ENCODE results near the gene TUBB1. TPM values are rescaled to one million over a fixed set of nuclear protein-coding genes. Genes with fewer than 3 reads are reported as not detected.
A peak's percentile ranks its signal among the peaks of the same experiment; 100 is the strongest.

TUBB1 gene
- total and polyA plus RNA-seq, 11 donors, result 0.07 to 0.64 (median 0.22) TPM; not detected in 1

DNA sequence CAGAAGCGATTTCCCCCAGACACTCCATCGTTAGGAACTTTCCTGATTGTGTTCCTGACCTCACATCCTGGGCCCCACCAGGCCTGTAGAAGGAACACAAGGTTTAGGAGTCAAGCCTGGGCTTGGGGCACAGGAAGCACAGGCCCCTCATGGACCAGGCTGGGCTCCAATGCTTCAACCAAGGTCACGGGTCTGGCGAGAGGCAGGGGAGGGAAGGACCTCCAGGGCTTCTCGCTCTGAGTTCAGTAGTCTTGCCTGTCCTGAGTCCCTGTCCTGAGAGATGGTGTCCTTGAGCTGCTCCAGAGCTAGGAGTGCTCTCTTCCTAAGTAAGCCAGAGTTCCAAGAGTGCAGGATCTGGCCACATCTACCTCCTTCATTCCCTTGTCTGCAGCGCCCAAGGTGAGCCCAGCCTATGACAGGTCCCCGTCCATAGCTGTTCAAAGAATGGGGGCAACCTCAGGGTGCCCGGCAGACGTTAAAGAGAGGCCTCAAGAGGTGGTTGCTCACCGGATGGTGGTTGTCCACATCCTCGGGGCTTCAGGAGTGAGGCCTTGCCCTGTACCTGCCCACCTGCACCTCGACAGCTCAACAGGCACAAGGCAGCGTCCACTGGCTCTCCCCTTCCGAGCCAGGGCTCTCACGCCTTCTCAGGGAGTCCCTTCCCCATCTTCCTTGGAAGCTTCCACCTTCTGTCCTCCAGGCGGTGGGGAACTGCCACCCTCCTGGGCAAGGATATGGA, 1.6 kb upstream of the TUBB1 start:
- TF ChIP-seq CTCF (IDR thresholded peaks at IDR 0.05), result no peak
- no peak for TF ChIP-seq POLR2A (IDR thresholded peaks at IDR 0.05)
- intact Hi-C loops (cut with DNase I), result loop anchor here in 1 of 10 donors (2.0 kb wide), 1 partner anchor 13 kb away; no protein-coding TSS in a partner anchor
- 84 to 89% (median 89%) methylated on average over 16 of the region's 16 CpGs for WGBS, 4 donors
- H3K27ac ChIP-seq, result peak overlapping the region in 6 of 12 donors; percentile 14 to 52 (median 31)
- peak in 1 of 4 donors; percentile 4 for ATAC-seq
- no peaks in the 10 kb centered on the region for H3K9me3 ChIP-seq
- no peak overlapping the region for H3K4me3 ChIP-seq
- DNase-seq, result no peak
- H3K27me3 ChIP-seq, result no peaks in the 10 kb centered on the region
- peaks cover 0 to 15% (median 4%) of the 10 kb centered on the region in 9 donors for H3K36me3 ChIP-seq
- peaks cover 0 to 38% (median 14%) of the 10 kb centered on the region in 12 donors for H3K4me1 ChIP-seq

GRCh38 chr20:59018817-59019216, 412 bp upstream of the TUBB1 start:
- peaks cover 0 to 26% (median 15%) of the 10 kb centered on the region in 9 donors for H3K36me3 ChIP-seq
- ATAC-seq, result no peak

DNA sequence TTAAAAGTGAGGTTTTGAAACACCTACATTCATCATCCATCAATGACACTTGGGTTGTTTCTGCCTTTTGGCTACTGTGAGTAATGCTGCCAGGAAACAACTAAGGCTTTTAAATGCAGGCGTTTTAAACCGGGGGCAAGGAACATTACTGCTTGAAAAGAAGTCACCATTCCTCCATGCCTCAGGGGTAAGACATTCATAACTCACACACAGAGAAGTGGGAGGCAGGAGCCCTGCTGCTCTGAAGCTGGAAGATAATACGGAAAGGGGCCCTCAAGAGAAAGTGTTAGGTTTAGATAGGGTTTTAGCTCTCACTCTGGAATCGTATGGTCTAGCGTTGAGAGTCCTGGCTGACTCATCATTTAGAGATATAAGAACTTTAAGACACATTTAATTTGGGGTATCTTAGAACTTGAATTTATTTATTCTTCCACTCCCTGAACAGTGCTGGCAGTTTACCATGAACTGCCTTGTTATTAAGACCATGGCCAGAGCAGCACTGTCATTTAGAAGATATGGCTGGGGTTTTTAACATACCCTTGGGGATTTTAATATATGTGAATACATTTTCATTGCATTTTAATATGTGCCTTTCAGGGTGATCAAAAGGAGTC, 1.8 kb downstream of the TUBB1 start:
- no peak for ATAC-seq
- Histone ChIP-seq H3K9me3 (no peaks in the 10 kb centered on the region), H3K36me3 (peaks cover 0 to 49% (median 37%) of the 10 kb centered on the region in 9 donors), H3K4me1 (peaks cover 0 to 25% (median 12%) of the 10 kb centered on the region in 12 donors), H3K27me3 (no peaks in the 10 kb centered on the region), H3K4me3 (no peak overlapping the region), H3K27ac (no peak overlapping the region)
- 65 to 69% (median 67%) methylated on average over 5 of the region's 5 CpGs for WGBS, 4 donors
- no peak for TF ChIP-seq CTCF (IDR thresholded peaks at IDR 0.05)
- no peak for TF ChIP-seq POLR2A (IDR thresholded peaks at IDR 0.05)
- no peak for DNase-seq
- intact Hi-C loops (cut with DNase I), result no loop called here

More at GRCh38 chr20:59018817-59019216, 412 bp upstream of the TUBB1 start:
- Histone ChIP-seq H3K4me1 (peaks cover 0 to 38% (median 14%) of the 10 kb centered on the region in 12 donors), H3K27ac (no peak overlapping the region), H3K9me3 (no peaks in the 10 kb centered on the region), H3K27me3 (no peaks in the 10 kb centered on the region), H3K4me3 (no peak overlapping the region)
- TF ChIP-seq CTCF (IDR thresholded peaks at IDR 0.05) (no peak), POLR2A (IDR thresholded peaks at IDR 0.05) (no peak)
- 92 to 96% (median 95%) methylated on average over 10 of the region's 10 CpGs for WGBS, 4 donors
- intact Hi-C loops (cut with DNase I), result no loop called here
- no peak for DNase-seq

DNA sequence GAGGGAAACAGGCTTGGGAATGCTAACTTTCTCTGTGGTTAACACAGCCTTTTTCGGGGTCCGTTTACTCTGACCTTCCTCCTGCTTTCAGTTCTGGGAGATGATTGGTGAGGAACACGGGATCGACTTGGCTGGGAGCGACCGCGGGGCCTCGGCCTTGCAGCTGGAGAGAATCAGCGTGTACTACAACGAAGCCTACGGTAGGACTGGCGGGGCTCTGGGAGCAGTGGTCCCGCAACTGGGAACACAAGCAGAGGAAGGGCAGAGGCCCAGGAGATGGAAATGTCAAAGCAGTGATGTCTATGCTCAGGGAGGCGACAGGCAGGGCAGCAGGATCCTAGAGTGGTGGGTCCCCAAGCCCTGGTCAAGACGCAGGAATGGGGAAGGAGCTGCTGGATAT, 3.5 kb downstream of the TUBB1 start:
- intact Hi-C loops (cut with DNase I), result no loop called here
- no peak for TF ChIP-seq POLR2A (IDR thresholded peaks at IDR 0.05)
- H3K36me3 ChIP-seq, result peaks cover 0 to 66% (median 54%) of the 10 kb centered on the region in 9 donors
- ATAC-seq (no peak), DNase-seq (no peak)
- H3K9me3 ChIP-seq, result no peaks in the 10 kb centered on the region
- no peak overlapping the region for H3K27ac ChIP-seq
- 93 to 95% (median 95%) methylated on average over 15 of the region's 15 CpGs for WGBS, 4 donors
- H3K4me1 ChIP-seq, result peaks cover 0 to 18% (median 6%) of the 10 kb centered on the region in 12 donors
- H3K27me3 ChIP-seq, result no peaks in the 10 kb centered on the region
- H3K4me3 ChIP-seq, result no peak overlapping the region
